GM03348 (cell line): ENCODE measurements around the gene NRP1.

Source experiments
- DNase-seq: peaks from one replicate; pipeline ENCODE4 v3.0.0; 2012; ENCODE audit warnings: low spot score

NRP1 gene

DNA sequence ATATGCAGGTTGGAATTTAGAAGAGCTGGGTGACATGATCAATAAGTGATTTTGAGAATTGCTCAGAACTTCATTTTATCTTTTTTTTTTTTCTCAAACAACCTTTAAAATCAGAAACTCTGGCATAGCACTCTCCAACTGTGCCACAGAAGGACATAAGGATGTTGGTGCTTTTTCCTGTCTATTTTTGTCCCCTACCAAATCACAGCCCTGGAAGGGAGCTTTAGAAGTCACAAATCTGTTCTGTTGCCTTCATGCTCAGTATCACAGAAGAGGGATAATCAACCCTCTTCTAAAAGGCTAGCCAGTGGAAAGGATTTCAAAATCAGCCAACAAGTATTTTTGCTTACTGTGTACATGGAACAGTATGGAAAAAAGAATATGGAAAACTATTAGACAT is 14.8 kb upstream of the NRP1 start:
- no peak for DNase-seq

DNA sequence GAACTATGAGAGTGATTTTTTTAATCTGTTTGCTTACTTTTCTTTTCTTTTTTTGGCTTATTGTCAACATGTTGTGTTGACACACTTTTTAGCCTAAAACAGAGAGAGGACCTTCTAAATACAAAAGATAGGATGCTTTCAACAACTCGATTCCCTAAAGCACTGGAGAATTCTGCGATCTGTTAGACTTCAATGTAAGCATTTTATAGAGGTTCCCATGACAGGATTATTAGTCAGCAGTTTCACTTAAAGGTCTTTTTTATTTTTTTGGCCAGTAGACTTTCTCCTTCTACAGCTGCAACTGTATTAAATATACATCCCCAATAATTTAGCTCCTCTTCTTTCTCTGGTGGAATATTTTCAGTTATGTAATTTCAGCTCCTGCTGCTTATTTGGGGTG is 12.7 kb upstream of the NRP1 start:
- DNase-seq, result no peak

DNA sequence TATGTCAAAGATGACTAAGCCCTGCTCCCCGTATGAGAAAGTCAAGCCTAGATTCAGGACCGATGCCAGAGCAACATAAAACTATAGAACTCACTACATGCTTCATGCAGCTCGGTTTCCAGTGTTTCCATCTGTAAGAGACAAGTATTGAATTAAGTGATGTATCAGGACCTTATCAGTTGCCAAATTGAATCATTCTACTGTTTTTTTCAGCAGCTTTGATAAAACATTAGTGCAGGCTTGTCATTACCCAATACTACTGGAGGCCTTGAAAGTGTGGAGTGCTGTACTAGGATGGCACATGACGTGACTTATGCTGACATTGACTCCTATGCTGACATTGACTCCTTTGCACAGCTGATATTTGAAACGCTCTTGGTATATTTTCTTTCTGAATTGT is 10.8 kb upstream of the NRP1 start:
- no peak for DNase-seq

DNA sequence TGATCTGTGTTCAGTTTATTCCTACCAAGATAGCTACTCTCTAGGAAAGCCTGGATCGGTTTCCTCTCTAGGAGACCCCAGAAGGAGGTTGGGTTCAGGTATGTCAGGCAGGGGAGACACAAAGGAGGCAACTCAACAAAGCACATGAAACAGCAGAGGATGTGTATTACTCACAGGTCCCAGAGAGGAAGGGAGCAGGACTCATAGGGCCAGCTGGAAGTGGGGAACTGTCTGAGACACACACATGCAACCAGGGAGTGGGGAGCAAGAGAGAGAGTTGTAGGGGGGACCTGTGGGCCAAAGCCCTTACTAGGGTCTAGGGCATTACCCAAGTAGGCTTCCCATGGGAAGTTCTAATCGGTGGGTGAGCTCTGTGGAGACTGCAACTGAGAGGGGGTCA is 10.2 kb upstream of the NRP1 start:
- no peak for DNase-seq

DNA sequence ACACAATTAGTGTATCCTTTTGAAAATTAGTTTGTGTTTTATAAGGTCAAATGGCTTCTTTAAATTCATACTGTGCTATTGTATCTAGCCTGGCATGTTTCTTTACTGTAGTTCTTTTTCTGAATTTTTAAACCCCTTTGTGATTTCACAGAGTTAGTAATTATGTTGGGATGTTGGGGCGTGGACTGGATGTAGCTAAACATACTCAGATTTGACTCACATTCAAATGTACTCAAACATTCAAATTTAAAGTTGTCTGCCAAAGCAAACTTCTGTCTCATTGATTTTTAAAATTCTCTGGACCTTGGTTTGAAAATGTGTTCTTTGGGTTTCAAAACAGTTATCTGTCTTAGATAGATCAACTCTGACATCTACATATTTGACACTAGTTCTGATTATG is 7.2 kb upstream of the NRP1 start:
- DNase-seq, result no peak

DNA sequence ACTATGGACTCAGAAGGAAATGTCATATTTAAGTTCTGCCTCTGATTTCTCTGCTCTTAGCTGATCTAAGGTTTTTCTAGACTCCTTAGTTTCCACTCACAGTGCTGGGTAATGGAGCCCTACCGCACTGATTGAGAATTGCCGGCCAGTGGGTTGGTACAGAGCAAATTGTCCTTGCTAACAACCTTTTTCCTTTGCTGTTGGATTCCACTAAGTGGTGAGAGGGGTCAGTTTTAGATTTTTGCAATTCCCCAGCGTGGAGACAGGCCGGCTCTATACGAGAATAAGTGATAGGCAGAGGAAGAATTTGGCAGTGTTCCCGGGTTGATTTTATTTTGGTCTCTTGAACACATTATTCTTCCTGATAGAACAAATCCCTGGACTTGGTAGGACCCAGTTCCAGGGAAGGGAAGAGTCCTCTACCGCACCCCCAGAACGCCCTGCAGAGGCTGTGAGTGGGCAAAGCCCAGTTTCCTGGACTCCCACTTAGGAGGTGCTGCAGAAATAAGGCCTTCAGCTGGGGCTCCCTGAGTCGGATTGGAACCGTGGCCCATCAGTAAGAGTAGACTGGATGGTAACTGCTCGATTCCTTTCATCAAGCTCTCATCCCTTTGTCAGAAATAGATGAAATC is 3.0 kb upstream of the NRP1 start:
- DNase-seq, result peak; percentile 38

DNA sequence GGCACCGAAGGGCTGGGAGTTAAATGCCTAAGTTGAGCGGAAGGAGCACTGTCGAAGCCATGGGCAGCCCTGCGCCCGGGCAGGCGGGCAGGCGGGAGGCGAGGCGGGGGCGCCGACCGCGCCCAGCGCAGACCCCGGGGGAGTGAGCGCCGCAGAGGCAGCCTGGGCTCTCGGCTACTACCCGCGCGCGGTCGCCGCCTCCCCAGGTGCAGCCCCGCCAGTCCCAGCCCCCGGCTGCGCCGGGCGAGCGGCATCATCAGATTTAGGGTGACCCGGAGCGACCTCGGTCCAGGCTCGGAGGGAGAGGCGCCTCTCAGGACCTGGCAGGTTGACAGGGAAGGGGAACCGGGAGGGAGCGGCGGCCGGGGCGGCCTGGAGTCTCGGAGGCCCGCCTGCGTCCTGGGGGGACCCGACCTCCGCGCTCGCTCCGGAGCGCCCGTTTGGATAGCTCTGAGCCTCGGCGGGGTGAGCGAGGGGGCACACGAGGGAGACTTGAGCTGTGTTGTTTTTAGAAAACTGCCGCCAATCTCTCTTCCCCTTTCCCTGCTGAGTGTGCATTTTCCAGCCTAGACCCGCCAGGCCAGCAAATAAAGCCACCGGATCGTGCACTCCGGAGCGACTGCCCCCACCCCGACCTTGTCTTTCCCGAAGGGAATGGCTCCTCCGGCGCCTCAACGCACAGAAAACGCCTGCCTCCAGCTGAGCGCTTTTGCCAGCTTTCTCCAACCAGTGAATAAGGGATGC is 2.3 kb upstream of the NRP1 start:
- DNase-seq, result peak; percentile 61

DNA sequence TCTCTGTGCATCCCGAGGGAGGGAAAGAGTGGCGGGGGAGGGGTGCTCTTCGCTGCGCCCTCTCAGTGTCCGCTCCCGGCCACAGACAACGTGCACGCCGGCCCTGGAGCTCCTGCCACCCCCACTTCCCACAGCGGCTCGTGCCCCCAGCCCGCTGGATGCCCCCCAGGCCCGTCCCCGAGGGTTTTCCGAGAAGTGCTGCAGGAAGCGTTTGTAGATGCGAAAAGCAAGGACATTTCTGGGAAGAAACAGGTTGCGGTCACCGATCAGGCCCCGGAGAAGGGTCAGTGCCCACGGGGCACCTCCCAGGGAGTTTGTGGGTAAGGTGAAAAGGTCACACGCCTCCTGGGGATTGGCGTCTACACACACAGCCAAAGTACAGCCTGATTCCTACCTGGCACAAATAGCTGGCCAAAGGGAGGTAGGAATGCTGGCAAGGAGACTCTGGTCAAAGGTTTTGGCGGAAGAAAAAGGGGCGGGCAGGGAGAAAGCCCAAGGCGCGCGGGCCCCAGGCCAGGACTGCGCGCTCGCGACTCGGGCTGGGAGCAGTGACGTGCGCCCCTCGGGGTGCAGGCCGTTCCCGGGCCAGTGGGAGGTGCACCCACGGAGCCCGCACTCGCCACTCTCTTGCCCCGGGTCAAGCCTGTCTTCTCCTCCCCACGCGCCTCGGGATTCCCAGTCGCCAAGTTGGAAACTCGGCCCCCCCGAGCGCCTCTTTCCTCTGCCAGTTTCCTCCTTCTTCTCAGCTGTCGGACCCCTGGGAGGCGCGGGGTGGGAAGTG is 1.5 kb upstream of the NRP1 start:
- peak; percentile 86 for DNase-seq

DNA sequence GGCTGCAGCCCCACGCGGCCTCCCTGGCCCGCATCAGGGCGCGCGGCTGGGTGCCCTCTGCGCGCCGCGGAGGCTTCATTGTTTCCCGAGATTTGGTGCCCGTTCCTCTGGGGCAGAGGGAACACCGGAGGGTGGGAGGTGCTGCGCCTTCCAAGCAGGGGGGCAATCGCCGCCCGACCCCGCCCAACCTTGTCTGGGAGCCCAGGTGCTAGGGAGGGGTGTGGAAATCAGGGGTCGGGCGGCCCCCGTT is 1.0 kb upstream of the NRP1 start:
- DNase-seq, result no peak

DNA sequence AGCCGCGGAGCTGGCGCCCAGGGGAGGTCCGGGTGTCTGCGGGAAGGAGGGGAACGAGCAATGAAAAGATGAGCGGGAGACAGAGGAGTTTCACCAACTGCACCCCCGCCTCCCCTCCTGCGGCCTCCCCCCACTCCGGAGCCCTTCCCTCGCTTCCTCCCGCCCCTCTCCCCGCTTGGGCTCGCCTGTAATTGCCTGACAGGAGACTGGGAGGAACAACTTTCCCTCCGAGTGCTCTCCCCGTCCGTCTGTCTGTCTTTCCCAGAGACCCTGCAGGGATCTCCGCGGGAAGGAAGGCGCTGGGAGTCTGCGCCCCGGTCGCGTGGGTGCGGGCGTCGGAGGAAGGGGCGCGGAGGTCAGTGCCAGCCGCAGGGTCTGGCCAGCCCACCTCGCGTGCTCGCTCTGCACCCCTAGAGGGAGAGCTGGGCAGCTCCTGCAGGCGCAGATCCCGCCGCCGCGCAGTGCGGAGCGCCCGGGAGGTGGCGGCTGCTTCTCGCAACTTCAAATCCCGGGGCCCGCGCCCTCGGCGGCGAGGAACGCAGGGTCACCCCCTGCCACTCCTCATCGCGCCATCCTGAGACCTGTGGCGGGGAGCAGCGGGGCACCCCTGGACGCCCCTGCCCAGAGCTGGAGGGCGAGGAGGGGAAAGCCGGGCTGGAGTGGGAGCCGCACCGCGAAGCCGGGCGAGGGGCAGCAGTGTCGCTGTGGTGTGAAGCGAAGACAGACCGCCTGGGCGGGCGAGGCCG is 511 bp upstream of the NRP1 start:
- DNase-seq, result peak; percentile 88

DNA sequence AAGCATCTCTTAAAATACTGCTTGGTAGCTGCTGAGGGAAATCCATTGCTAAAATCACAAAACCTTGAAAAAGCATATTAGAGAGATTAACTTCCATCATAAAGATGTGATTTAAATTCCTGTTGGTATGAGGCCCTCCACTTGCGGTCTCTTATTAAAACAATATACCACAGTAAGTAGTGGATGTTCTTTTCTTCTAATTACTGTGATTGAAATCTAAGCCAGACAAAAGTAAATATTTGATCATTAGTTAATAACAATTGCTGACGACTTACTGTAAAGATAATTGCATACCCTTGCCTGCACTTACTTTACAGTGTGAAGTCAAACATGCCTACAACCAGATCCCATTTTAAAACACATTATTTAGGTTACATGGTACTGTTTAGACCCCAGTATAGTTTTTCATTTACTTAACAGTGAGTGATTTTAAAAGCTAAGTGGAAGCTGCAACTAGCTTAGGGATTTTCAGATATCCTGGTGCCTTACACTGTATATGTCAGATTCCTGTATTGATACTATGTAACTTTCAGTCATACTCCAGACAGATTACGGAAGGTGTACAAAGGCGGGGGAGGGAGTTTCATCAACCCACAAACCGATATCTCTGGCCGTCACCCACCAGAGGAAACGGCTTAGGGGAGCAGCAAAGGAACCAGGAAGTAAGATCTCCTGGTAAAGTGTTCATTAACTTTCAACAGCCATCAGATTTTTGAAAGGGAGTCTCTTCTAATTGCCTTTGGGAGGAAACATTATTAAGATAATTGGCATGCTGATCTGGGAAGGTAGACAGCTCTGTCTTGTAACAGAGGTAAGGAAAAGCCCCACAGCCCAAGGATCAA is 986 bp downstream of the NRP1 start:
- no peak for DNase-seq

DNA sequence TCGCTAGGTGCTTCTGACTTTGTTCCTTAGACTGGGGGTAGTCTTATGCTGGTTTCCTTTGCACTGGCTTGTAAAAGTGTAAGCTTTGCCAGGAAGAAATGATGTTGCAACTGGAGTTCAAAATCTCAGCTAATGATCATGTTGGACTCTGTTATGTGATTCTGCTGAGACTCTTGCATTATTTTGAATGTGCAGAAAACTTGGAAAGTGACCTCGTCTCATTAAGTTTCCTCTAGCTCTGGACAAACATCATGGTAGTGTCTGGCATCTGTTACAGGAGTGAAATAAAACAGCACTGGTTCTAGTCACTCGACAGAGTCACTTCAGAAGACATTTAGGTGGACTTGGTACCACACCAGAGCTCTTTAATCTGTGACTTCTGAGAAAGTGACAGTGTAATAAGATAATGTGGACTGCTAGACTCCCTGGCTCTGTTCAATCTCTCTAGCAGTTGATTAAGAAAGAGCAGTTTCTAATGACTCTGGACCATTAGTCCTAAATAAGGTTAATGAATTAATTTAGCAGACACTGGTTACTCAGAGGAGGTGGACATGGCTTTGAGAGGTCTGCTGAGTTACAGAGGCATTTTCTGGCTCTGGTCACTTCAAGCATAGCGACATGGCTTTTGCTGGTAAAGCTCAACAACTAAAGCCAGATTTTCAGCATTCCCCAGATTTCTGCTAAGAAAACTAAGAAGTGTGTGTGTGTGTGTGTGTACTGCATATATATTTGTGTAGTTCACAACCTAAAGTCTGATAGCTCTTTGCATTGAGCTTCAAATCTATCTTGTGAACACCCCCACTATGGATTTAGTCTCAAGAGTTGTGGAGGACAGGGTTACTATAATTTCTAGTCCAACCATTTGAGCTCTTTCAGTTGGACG is 2.0 kb downstream of the NRP1 start:
- DNase-seq, result no peak

DNA sequence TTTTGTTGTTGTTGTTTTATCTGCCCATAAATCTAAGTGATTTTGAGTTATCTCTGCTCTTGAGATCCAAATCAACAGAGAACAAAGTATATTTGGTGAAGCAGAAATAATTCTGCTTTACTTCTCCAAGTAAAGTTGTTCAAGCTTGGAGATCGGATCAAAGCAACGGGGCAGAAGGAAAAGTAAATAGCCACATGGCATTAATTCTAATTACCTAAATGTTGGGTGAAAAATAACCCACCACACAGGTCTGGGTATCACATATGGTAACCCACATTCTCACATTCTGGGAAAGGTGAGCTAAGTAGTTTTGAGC is 3.1 kb downstream of the NRP1 start:
- no peak for DNase-seq

DNA sequence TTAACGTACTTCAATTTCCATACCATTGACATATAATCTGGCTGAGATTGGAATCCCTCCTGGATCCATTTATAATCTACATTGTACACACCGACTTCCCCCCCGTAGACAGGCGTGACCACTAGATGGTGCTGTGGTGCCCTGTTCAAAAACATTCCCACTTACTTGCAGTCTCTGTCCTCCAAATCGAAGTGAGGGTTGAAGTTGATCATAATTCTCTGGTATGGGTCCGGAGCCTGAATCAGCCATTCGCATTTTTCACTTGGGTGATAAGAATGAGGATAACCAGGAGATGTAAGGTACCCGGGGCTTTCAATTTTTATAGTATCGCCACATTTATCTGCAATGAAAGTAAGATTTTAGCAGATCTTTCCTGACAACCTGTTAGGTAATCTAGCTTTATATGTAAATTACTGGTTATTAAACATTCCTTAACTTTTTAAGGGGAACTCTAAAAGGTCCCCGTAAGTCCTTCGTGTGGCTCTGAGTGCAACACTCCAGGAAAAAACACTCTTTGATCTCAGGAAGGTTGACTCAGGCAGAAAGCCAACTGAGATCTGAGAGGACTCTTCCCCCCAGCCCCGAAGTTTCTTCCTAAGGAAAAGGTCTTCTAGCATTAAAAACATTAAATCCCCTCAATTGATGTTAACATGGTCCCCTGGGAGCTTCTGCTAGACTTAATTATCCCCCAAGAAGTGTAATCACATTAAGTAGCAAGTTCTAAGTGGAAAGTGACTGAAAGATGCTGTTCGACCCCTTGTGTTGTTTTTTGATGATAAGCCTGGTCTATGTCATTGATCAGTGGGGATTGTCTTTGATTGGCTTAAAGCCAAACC is 3.7 kb downstream of the NRP1 start:
- peak; percentile 70 for DNase-seq

DNA sequence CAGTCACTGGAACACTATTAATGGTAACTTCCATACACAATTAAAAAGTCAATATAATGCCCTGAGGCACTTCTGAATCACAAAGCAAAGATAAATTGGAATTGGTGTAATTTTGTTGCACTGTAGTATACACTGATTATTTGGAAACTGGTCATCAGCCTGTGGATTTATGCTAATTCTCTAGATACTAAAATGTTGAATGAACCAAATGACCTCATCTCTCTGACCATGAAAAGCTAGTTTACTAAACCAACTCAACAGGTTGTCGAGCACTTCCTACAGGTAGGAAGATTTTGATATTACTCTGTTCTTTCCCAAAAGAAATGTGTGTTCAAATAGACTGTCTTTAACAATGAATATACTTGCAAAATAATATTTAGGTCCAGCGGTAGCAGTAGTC is 5.3 kb downstream of the NRP1 start:
- DNase-seq, result no peak

DNA sequence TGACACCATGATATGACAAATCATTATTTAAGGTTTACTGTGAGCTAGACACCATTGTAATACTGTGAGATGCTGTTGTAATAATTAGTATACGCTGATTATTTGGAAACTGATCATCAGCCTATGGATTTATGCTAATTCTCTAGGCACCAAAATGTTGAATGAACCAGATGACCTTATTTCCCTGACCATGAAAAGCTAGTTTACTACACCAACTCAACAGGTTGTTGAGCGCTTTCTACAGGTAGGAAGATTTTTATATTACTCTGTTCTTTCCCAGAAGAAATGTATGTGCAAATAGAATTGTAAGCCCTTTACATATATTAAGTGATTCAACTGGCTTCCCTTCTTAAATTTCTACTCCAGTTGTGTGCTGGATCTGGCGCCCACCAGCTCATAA is 6.2 kb downstream of the NRP1 start:
- DNase-seq, result no peak

DNA sequence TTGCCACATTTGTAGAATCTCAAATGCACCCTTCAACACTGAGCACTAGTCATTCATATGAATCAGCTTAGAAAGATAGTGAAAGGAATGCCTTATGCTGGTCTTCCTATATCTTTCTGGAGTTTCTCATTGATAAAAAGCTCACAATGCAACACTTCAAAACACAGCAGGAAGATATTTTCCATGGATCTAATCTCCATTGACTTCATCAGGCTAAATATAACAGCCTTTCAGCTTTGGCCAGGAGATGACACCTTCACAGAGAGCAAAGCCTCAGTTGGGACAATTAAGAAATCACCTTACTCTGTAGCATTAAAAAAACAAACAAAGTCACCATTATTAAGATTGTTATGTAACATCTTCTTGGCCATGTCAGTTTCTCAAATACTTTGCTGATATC is 6.7 kb downstream of the NRP1 start:
- DNase-seq, result no peak

DNA sequence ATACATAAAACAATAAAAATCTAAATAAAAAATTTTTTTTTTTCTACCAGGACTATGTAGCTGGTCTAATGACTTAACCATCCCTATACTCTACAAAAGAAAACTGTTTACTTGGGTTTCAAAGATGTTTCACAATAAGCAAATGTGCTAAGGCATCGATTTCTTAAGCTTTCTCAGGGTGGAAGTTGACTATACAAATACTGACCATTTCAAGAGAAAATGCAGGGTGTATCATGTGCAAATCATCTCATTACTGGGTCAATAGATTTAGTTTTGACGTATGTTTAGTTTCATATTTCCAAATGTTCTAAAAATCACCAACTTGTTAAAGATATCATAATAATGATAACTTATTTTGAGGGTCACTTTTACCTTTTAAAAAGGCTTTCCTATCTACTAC is 7.5 kb downstream of the NRP1 start:
- DNase-seq, result no peak

DNA sequence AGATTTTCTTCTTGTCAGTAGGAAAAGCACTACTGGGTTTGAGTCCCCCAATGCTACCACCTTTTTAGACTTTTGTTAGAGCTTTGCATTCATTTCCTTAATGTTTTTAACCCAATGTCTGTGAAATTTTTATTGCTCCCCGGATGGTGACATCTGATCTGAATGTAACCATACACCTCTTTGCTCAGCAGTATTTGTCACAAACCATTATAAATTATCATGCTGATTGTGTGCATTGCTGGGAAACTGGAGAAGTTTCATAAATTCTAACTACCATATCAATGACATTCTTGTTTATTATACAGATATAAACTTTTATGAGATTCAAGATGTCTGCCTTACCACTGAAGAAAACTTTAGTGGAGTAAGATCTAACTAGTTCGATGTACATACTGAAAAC is 8.5 kb downstream of the NRP1 start:
- no peak for DNase-seq

DNA sequence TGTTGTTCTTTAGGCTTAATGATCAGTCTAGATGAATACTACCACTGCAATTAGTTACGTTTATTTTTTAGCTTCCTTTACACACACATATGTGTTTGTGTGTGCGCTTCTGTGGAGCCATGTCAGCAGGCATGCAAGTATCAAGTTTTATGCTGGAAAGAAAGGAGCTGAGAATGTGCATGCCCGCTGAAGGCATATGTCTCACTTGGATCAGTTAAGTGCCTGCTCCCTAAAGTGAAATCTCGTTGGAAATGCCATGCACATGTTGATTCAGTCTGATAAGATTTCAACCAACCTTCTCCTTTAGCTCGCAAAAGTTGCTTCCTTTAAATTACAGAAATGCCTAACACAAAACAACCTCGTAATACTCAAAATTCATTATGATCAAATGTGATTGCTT is 10.7 kb downstream of the NRP1 start:
- DNase-seq, result no peak
